ENCODE data around the gene MYOF. TPM values are rescaled to one million over a fixed set of nuclear protein-coding genes. Genes with fewer than 3 reads are reported as not detected.

MYOF gene
- total RNA-seq, 1 donor from 2014 or later, result 208 TPM

- DNase-seq (ENCODE audit: low read depth), result no peak
- H3K4me3 ChIP-seq (ENCODE audit: low read depth, low read length), result no peak overlapping the region
- TF ChIP-seq, protein P1, sequence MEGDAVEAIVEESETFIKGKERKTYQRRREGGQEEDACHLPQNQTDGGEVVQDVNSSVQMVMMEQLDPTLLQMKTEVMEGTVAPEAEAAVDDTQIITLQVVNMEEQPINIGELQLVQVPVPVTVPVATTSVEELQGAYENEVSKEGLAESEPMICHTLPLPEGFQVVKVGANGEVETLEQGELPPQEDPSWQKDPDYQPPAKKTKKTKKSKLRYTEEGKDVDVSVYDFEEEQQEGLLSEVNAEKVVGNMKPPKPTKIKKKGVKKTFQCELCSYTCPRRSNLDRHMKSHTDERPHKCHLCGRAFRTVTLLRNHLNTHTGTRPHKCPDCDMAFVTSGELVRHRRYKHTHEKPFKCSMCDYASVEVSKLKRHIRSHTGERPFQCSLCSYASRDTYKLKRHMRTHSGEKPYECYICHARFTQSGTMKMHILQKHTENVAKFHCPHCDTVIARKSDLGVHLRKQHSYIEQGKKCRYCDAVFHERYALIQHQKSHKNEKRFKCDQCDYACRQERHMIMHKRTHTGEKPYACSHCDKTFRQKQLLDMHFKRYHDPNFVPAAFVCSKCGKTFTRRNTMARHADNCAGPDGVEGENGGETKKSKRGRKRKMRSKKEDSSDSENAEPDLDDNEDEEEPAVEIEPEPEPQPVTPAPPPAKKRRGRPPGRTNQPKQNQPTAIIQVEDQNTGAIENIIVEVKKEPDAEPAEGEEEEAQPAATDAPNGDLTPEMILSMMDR (conservative IDR thresholded peaks at IDR 0.05; ENCODE audit: low read depth, low read length), result no peak
These were observed 215.3 kb downstream of the MYOF start for GRCh38 chr10:93266858-93267257.

DNA sequence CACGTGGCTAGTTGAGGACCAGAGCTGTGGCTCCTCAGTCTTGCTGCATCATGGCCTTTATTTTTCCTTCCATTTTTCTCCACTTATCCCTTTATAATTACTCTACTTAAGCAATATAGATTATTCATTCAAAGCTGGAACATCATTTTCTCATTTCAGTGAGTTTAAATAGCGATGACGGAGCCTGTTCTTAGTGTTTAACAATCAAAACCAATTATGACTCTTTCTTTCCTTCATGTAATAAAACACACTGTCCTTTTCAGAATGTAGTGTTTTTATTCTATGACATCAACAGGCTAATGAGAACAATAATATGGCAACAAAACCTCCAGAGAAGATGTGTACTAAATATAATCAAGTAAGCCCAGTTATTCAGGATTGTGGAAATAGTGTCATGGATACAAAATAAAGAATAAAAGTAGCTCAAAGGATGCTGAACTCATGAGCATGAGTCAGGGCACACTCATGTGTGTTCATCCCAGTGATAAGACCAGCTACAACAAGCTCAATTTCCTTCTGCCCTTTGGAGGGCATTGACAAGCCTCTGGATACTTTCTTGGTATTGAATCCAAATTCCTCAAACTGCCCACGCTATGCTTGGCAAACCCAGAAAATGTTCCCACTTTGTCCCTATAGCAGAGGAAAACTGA lies 220.0 kb downstream of the MYOF start:
- TF ChIP-seq, protein P1 (conservative IDR thresholded peaks at IDR 0.05; ENCODE audit: low read depth, low read length), result no peak
- peak; percentile 10 for DNase-seq (ENCODE audit: low read depth)
- H3K4me3 ChIP-seq (ENCODE audit: low read depth, low read length), result no peak overlapping the region

DNA sequence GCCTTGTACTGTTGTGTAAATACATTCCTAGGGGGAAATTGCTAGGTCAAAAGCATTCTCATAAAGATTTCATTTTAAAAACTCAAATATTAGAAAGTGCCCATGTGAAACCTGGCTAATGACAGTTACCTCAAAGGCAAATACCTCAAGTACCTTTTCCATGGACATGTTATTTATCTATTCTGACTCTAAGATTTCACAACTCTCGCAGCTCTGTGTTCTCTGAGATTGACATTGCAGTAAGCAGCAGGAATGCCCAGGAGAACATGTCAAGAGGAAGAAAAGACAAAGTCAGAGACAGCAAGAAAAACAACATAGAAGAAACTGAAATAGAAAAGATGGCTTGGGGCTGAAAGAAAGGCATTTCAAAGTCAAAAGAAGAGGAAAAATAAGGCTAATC lies 221.0 kb downstream of the MYOF start:
- no peak for DNase-seq (ENCODE audit: low read depth)
- H3K4me3 ChIP-seq (ENCODE audit: low read depth, low read length), result no peak overlapping the region
- TF ChIP-seq, protein P1 (conservative IDR thresholded peaks at IDR 0.05; ENCODE audit: low read depth, low read length), result no peak

DNA sequence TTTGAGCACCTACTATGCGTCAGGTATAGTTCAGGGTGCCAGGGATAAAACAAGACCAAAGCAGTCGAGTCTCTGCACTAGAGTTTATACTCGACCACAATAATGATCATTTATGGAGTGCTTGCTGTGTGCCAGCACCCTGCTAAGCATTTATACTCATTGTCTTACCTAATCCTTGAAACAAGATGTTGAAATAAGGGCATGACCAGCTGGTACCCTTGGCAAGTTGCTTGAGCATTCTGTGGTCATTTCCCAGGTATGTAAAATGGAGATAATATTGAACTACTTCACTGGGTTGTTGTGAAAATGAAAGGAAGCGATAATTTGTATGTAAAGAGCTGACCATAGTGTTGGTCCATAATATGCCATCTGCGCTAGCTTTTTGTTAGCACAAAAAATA lies 223.0 kb downstream of the MYOF start:
- no peak for DNase-seq (ENCODE audit: low read depth)
- no peak overlapping the region for H3K4me3 ChIP-seq (ENCODE audit: low read depth, low read length)
- TF ChIP-seq, protein P1 (conservative IDR thresholded peaks at IDR 0.05; ENCODE audit: low read depth, low read length), result no peak

Other genes with a start within 250 kb of the MYOF start
- gene CEP55, start 14.3 kb upstream of the MYOF start, total RNA-seq, result 73.2 and 115 TPM in 2 replicates
- gene FFAR4, start 84.3 kb upstream of the MYOF start, total RNA-seq, result not detected in 2 replicates
- 2.4 and 2.7 TPM in 2 replicates for gene RBP4, start 118.9 kb upstream of the MYOF start, total RNA-seq
- not detected in 2 replicates for gene PDE6C, start 130.2 kb upstream of the MYOF start, total RNA-seq
- 3.7 and 4.4 TPM in 2 replicates for gene FRA10AC1, start 220.3 kb upstream of the MYOF start, total RNA-seq

Data from epithelial cell of proximal tubule (primary cell).